Neuronal stem cell (in vitro differentiated cells): ENCODE results near the gene CYSRT1.

Experiments
- DNase-seq: peaks from one replicate; pipeline ENCODE4 v3.0.0-alpha.2; 2013; ENCODE audit warnings: low spot score
- H2AFZ ChIP-seq: one replicate; pipeline ENCODE4 v1.6.1; 2013; ENCODE audit warnings: mild to moderate bottlenecking, low read length, inconsistent platforms
- H2AK5ac ChIP-seq: 2 replicates; pipeline ENCODE4 v1.6.1; 2013; ENCODE audit warnings: low read depth, mild to moderate bottlenecking, inconsistent platforms, low read length, moderate library complexity, mixed read lengths
- H2BK120ac ChIP-seq: 2 replicates; pipeline ENCODE4 v1.6.1; 2013; ENCODE audit warnings: low read depth, mild to moderate bottlenecking, inconsistent platforms, low read length, moderate library complexity, mixed read lengths
- H2BK12ac ChIP-seq: one replicate; pipeline ENCODE4 v1.6.1; 2013; ENCODE audit warnings: low read length, inconsistent platforms
- H2BK15ac ChIP-seq: 2 replicates; pipeline ENCODE4 v1.6.1; 2013; ENCODE audit warnings: mild to moderate bottlenecking, low read length, inconsistent platforms, mixed read lengths
- H2BK5ac ChIP-seq: one replicate; pipeline ENCODE4 v1.6.1; 2013; ENCODE audit warnings: inconsistent platforms, mild to moderate bottlenecking, low read length, moderate library complexity
- H3K14ac ChIP-seq: one replicate; pipeline ENCODE4 v1.6.1; 2013; ENCODE audit warnings: low read length, inconsistent platforms
- H3K18ac ChIP-seq: 2 replicates; pipeline ENCODE4 v1.6.1; 2013; ENCODE audit warnings: low read length, inconsistent platforms
- H3K23ac ChIP-seq: 2 replicates; pipeline ENCODE4 v1.6.1; 2013; ENCODE audit warnings: low read depth, mild to moderate bottlenecking, mixed read lengths, low read length, inconsistent platforms; ENCODE audit not compliant: poor library complexity
- H3K27ac ChIP-seq: replicated peaks from 3 replicates; pipeline ENCODE4 v1.5.1; 2013; ENCODE audit warnings: low read length, inconsistent platforms
- H3K27me3 ChIP-seq, 3 experiments: 2 replicates each; pipeline ENCODE4 v1.6.1; 2013; ENCODE audit warnings: low read length in 3 of 3, mild to moderate bottlenecking in 2 of 3, inconsistent platforms in 1 of 3, low read depth in 1 of 3, mixed read lengths in 1 of 3, moderate library complexity in 1 of 3; ENCODE audit not compliant: control insufficient read depth in 3 of 3, insufficient read depth in 3 of 3
- H3K36me3 ChIP-seq, 2 donors: replicated peaks in 1 of 2; 2 replicates each; pipeline ENCODE4 v1.6.1; 2013; ENCODE audit warnings: low read length in 2 of 2; ENCODE audit not compliant: control insufficient read depth in 2 of 2, insufficient read depth in 2 of 2
- H3K4ac ChIP-seq: 2 replicates; pipeline ENCODE4 v1.6.1; 2013; ENCODE audit warnings: inconsistent platforms, mild to moderate bottlenecking, low read length, moderate library complexity
- H3K4me1 ChIP-seq, 2 donors: 1 replicate in 1 of 2; 2 replicates in 1 of 2; pipeline ENCODE4 v1.6.1; 2013; ENCODE audit warnings: low read length in 2 of 2, low read depth in 1 of 2; ENCODE audit not compliant: control insufficient read depth in 2 of 2, insufficient read depth in 1 of 2
- H3K4me2 ChIP-seq: one replicate; pipeline ENCODE4 v1.6.1; 2013; ENCODE audit warnings: mild to moderate bottlenecking, low read length, inconsistent platforms; ENCODE audit not compliant: insufficient read depth, poor library complexity, severe bottlenecking
- H3K4me3 ChIP-seq, 2 donors: 2 replicates each; pipeline ENCODE4 v1.5.1; 2013; ENCODE audit warnings: low read length in 2 of 2, mild to moderate bottlenecking in 2 of 2, inconsistent platforms in 1 of 2, moderate library complexity in 1 of 2
- H3K79me1 ChIP-seq: one replicate; pipeline ENCODE4 v1.6.1; 2013; ENCODE audit warnings: low read depth, mild to moderate bottlenecking, inconsistent platforms, low read length, moderate library complexity
- H3K9ac ChIP-seq: one replicate; pipeline ENCODE4 v1.6.1; 2013; ENCODE audit warnings: mild to moderate bottlenecking, low read depth, low read length, inconsistent platforms; ENCODE audit not compliant: poor library complexity
- H3K9me3 ChIP-seq, 2 donors: replicated peaks in 1 of 2; 2 replicates each; pipeline versions ENCODE3 to v1.6.1; 2013; ENCODE audit warnings: low read length in 2 of 2, mild to moderate bottlenecking in 2 of 2, inconsistent platforms in 1 of 2, low read depth in 1 of 2, mixed read lengths in 1 of 2, moderate library complexity in 1 of 2; ENCODE audit not compliant: control insufficient read depth in 2 of 2, insufficient read depth in 1 of 2
- H4K8ac ChIP-seq: one replicate; pipeline ENCODE4 v1.6.1; 2013; ENCODE audit warnings: low read depth, mild to moderate bottlenecking, inconsistent platforms, low read length, moderate library complexity
- H4K91ac ChIP-seq: one replicate; pipeline ENCODE4 v1.6.1; 2013; ENCODE audit warnings: low read length, low read depth, mild to moderate bottlenecking, inconsistent platforms; ENCODE audit not compliant: poor library complexity
- WGBS, 2 donors: extraction: QIAGEN DNeasy Blood & Tissue Kit; methylation state at CpG; one replicate each; pipeline ENCODE4 v1.1.7; 2013; ENCODE audit warnings: missing lambda C conversion rate in 2 of 2, mixed read lengths in 1 of 2; ENCODE audit not compliant: insufficient read length in 2 of 2, insufficient replicate concordance in 1 of 2; ENCODE audit errors: extremely low coverage in 2 of 2; 5-methylcytosine and 5-hydroxymethylcytosine counted together

Gene CYSRT1

GRCh38 chr9:137193771-137194170 lies 31.2 kb upstream of the CYSRT1 start:
- Histone ChIP-seq H2AFZ (no peak overlapping the region), H4K91ac (no peak overlapping the region), H3K36me3 (peaks cover 7 to 28% of the 10 kb centered on the region in 2 donors), H3K14ac (no peak overlapping the region), H2BK12ac (no peak overlapping the region), H3K4me1 (peaks cover 16 to 21% of the 10 kb centered on the region in 2 donors), H4K8ac (peak overlapping the region; percentile 96), H3K27ac (no peak overlapping the region), H3K79me1 (peaks cover 32% of the 10 kb centered on the region), H3K27me3 (no peaks in the 10 kb centered on the region), H3K9ac (peak overlapping the region; percentile 81), H3K4ac (no peak overlapping the region), H2BK120ac (no peak overlapping the region), H3K4me2 (no peak overlapping the region), H2BK5ac (peak overlapping the region; percentile 39), H2AK5ac (peak overlapping the region; percentile 68), H3K9me3 (peaks cover 0 to 1% of the 10 kb centered on the region in 2 donors), H2BK15ac (no peak overlapping the region), H3K23ac (no peak overlapping the region), H3K18ac (no peak overlapping the region), H3K4me3 (no peak overlapping the region)
- no peak for DNase-seq
- WGBS, 2 donors: no CpG with 5 or more reads among the region's 14 CpGs

- Histone ChIP-seq H4K91ac (no peak overlapping the region), H3K27me3 (no peaks in the 10 kb centered on the region), H3K79me1 (peaks cover 31% of the 10 kb centered on the region), H3K4me2 (no peak overlapping the region), H3K4me3 (no peak overlapping the region), H4K8ac (no peak overlapping the region), H2BK15ac (no peak overlapping the region), H2BK12ac (no peak overlapping the region), H3K14ac (peak overlapping the region; percentile 8), H3K18ac (no peak overlapping the region), H3K4me1 (peaks cover 14 to 23% of the 10 kb centered on the region in 2 donors), H2AFZ (no peak overlapping the region), H3K23ac (peak overlapping the region; percentile 43), H2AK5ac (peak overlapping the region; percentile 26), H3K9ac (peak overlapping the region; percentile 44), H2BK120ac (peak overlapping the region; percentile 87), H3K4ac (no peak overlapping the region), H3K27ac (no peak overlapping the region), H3K9me3 (peaks cover 0 to 1% of the 10 kb centered on the region in 2 donors), H2BK5ac (peak overlapping the region; percentile 39), H3K36me3 (peaks cover 7 to 28% of the 10 kb centered on the region in 2 donors)
- WGBS, 2 donors: no CpG with 5 or more reads among the region's 16 CpGs
- no peak for DNase-seq
These were observed 30.6 kb upstream of the CYSRT1 start for GRCh38 chr9:137194388-137194787.

- Histone ChIP-seq H3K4me3 (no peak overlapping the region), H2BK120ac (peak overlapping the region; percentile 87), H2AK5ac (peak overlapping the region; percentile 21), H3K27ac (no peak overlapping the region), H3K18ac (no peak overlapping the region), H3K14ac (no peak overlapping the region), H3K4me1 (peaks cover 15 to 21% of the 10 kb centered on the region in 2 donors), H3K79me1 (peaks cover 31% of the 10 kb centered on the region), H4K91ac (no peak overlapping the region), H2AFZ (no peak overlapping the region), H3K4me2 (no peak overlapping the region), H2BK5ac (no peak overlapping the region), H3K9ac (peak overlapping the region; percentile 44), H3K23ac (peak overlapping the region; percentile 65), H3K27me3 (no peaks in the 10 kb centered on the region), H3K36me3 (peaks cover 7 to 25% of the 10 kb centered on the region in 2 donors), H2BK12ac (no peak overlapping the region), H2BK15ac (no peak overlapping the region), H3K4ac (no peak overlapping the region), H3K9me3 (peaks cover 0 to 1% of the 10 kb centered on the region in 2 donors), H4K8ac (no peak overlapping the region)
- WGBS, 2 donors: no CpG with 5 or more reads among the region's 10 CpGs
- no peak for DNase-seq
These were observed 30.1 kb upstream of the CYSRT1 start for GRCh38 chr9:137194909-137195308.

GRCh38 chr9:137195525-137196220 lies 29.3 kb upstream of the CYSRT1 start:
- Histone ChIP-seq H3K36me3 (peaks cover 2 to 18% of the 10 kb centered on the region in 2 donors), H2AK5ac (no peak overlapping the region), H3K4ac (no peak overlapping the region), H2BK5ac (peak overlapping the region; percentile 48), H3K23ac (peak overlapping the region; percentile 73), H3K4me2 (no peak overlapping the region), H2BK120ac (no peak overlapping the region), H4K8ac (peak overlapping the region; percentile 17), H3K4me3 (no peak overlapping the region), H2BK15ac (peak overlapping the region; percentile 21), H3K9ac (no peak overlapping the region), H4K91ac (no peak overlapping the region), H3K27ac (no peak overlapping the region), H3K9me3 (peaks cover 0 to 1% of the 10 kb centered on the region in 2 donors), H3K18ac (no peak overlapping the region), H2BK12ac (no peak overlapping the region), H3K14ac (no peak overlapping the region), H3K4me1 (peaks cover 15 to 19% of the 10 kb centered on the region in 2 donors), H3K79me1 (peaks cover 31% of the 10 kb centered on the region), H3K27me3 (no peaks in the 10 kb centered on the region), H2AFZ (no peak overlapping the region)
- WGBS, 2 donors: no CpG with 5 or more reads among the region's 21 CpGs
- DNase-seq: no peak
